ENCODE measurements around the gene IL7R.
A peak's percentile ranks its signal among the peaks of the same experiment; 100 is the strongest.

The IL7R gene

GRCh38 chr5:35857606-35858205, 1.0 kb downstream of the IL7R start:
- H3K9me3 ChIP-seq (ENCODE audit: control insufficient read depth in 1 of 2, low read length in 2 of 2), result no peaks in the 10 kb centered on the region
- no peaks in the 10 kb centered on the region for H3K36me3 ChIP-seq (ENCODE audit: control insufficient read depth in 1 of 2, insufficient read depth in 2 of 2, low read length in 2 of 2)
- no peaks in the 10 kb centered on the region for H3K4me1 ChIP-seq (ENCODE audit: control insufficient read depth in 1 of 2, insufficient read depth in 2 of 2, low read length in 2 of 2)
- no peak overlapping the region for H3K27ac ChIP-seq (ENCODE audit: low read length)
- no peak overlapping the region for H3K4me3 ChIP-seq (ENCODE audit: low read depth in 1 of 2, low read length in 2 of 2)
- H3K27me3 ChIP-seq (ENCODE audit: low read depth, low read length), result no peaks in the 10 kb centered on the region

- no peaks in the 10 kb centered on the region for H3K9me3 ChIP-seq (ENCODE audit: control insufficient read depth in 1 of 2, low read length in 2 of 2)
- no peaks in the 10 kb centered on the region for H3K36me3 ChIP-seq (ENCODE audit: control insufficient read depth in 1 of 2, insufficient read depth in 2 of 2, low read length in 2 of 2)
- H3K4me1 ChIP-seq (ENCODE audit: control insufficient read depth in 1 of 2, insufficient read depth in 2 of 2, low read length in 2 of 2), result no peaks in the 10 kb centered on the region
- H3K4me3 ChIP-seq (ENCODE audit: low read depth in 1 of 2, low read length in 2 of 2), result peak overlapping the region in 1 of 2 donors; percentile 11
- peak overlapping the region; percentile 36 for H3K27ac ChIP-seq (ENCODE audit: low read length)
- H3K27me3 ChIP-seq (ENCODE audit: low read depth, low read length), result no peaks in the 10 kb centered on the region
Observed at GRCh38 chr5:35859101-35859661, 2.5 kb downstream of the IL7R start.

- Histone ChIP-seq H3K27me3 (ENCODE audit: low read depth, low read length) (no peaks in the 10 kb centered on the region), H3K4me3 (ENCODE audit: low read depth in 1 of 2, low read length in 2 of 2) (no peak overlapping the region), H3K9me3 (ENCODE audit: control insufficient read depth in 1 of 2, low read length in 2 of 2) (no peaks in the 10 kb centered on the region), H3K36me3 (ENCODE audit: control insufficient read depth in 1 of 2, insufficient read depth in 2 of 2, low read length in 2 of 2) (no peaks in the 10 kb centered on the region), H3K4me1 (ENCODE audit: control insufficient read depth in 1 of 2, insufficient read depth in 2 of 2, low read length in 2 of 2) (no peaks in the 10 kb centered on the region), H3K27ac (ENCODE audit: low read length) (no peak overlapping the region)
Observed at GRCh38 chr5:35860686-35861085, 4.0 kb downstream of the IL7R start.

- H3K27ac ChIP-seq (ENCODE audit: low read length), result no peak overlapping the region
- H3K9me3 ChIP-seq (ENCODE audit: control insufficient read depth in 1 of 2, low read length in 2 of 2), result no peaks in the 10 kb centered on the region
- H3K27me3 ChIP-seq (ENCODE audit: low read depth, low read length), result no peaks in the 10 kb centered on the region
- H3K4me3 ChIP-seq (ENCODE audit: low read depth in 1 of 2, low read length in 2 of 2), result no peak overlapping the region
- H3K36me3 ChIP-seq (ENCODE audit: control insufficient read depth in 1 of 2, insufficient read depth in 2 of 2, low read length in 2 of 2), result no peaks in the 10 kb centered on the region
- H3K4me1 ChIP-seq (ENCODE audit: control insufficient read depth in 1 of 2, insufficient read depth in 2 of 2, low read length in 2 of 2), result no peaks in the 10 kb centered on the region
Observed at GRCh38 chr5:35861718-35862117, 5.0 kb downstream of the IL7R start.

GRCh38 chr5:35862126-35862525, 5.4 kb downstream of the IL7R start:
- H3K4me3 ChIP-seq (ENCODE audit: low read depth in 1 of 2, low read length in 2 of 2), result no peak overlapping the region
- H3K4me1 ChIP-seq (ENCODE audit: control insufficient read depth in 1 of 2, insufficient read depth in 2 of 2, low read length in 2 of 2), result no peaks in the 10 kb centered on the region
- no peaks in the 10 kb centered on the region for H3K36me3 ChIP-seq (ENCODE audit: control insufficient read depth in 1 of 2, insufficient read depth in 2 of 2, low read length in 2 of 2)
- H3K9me3 ChIP-seq (ENCODE audit: control insufficient read depth in 1 of 2, low read length in 2 of 2), result no peaks in the 10 kb centered on the region
- H3K27me3 ChIP-seq (ENCODE audit: low read depth, low read length), result no peaks in the 10 kb centered on the region
- H3K27ac ChIP-seq (ENCODE audit: low read length), result no peak overlapping the region

- Histone ChIP-seq H3K4me1 (ENCODE audit: control insufficient read depth in 1 of 2, insufficient read depth in 2 of 2, low read length in 2 of 2) (no peaks in the 10 kb centered on the region), H3K36me3 (ENCODE audit: control insufficient read depth in 1 of 2, insufficient read depth in 2 of 2, low read length in 2 of 2) (no peaks in the 10 kb centered on the region), H3K4me3 (ENCODE audit: low read depth in 1 of 2, low read length in 2 of 2) (no peak overlapping the region), H3K27me3 (ENCODE audit: low read depth, low read length) (no peaks in the 10 kb centered on the region), H3K27ac (ENCODE audit: low read length) (no peak overlapping the region), H3K9me3 (ENCODE audit: control insufficient read depth in 1 of 2, low read length in 2 of 2) (no peaks in the 10 kb centered on the region)
Observed at GRCh38 chr5:35863159-35863558, 6.5 kb downstream of the IL7R start.

GRCh38 chr5:35867998-35868397, 11.3 kb downstream of the IL7R start:
- no peak overlapping the region for H3K27ac ChIP-seq (ENCODE audit: low read length)
- no peak overlapping the region for H3K4me3 ChIP-seq (ENCODE audit: low read depth in 1 of 2, low read length in 2 of 2)
- no peaks in the 10 kb centered on the region for H3K36me3 ChIP-seq (ENCODE audit: control insufficient read depth in 1 of 2, insufficient read depth in 2 of 2, low read length in 2 of 2)
- no peaks in the 10 kb centered on the region for H3K4me1 ChIP-seq (ENCODE audit: control insufficient read depth in 1 of 2, insufficient read depth in 2 of 2, low read length in 2 of 2)
- H3K9me3 ChIP-seq (ENCODE audit: control insufficient read depth in 1 of 2, low read length in 2 of 2), result no peaks in the 10 kb centered on the region
- H3K27me3 ChIP-seq (ENCODE audit: low read depth, low read length), result no peaks in the 10 kb centered on the region

- H3K4me3 ChIP-seq (ENCODE audit: low read depth in 1 of 2, low read length in 2 of 2), result no peak overlapping the region
- H3K27me3 ChIP-seq (ENCODE audit: low read depth, low read length), result no peaks in the 10 kb centered on the region
- H3K27ac ChIP-seq (ENCODE audit: low read length), result no peak overlapping the region
- no peaks in the 10 kb centered on the region for H3K9me3 ChIP-seq (ENCODE audit: control insufficient read depth in 1 of 2, low read length in 2 of 2)
- H3K36me3 ChIP-seq (ENCODE audit: control insufficient read depth in 1 of 2, insufficient read depth in 2 of 2, low read length in 2 of 2), result no peaks in the 10 kb centered on the region
- no peaks in the 10 kb centered on the region for H3K4me1 ChIP-seq (ENCODE audit: control insufficient read depth in 1 of 2, insufficient read depth in 2 of 2, low read length in 2 of 2)
Observed at GRCh38 chr5:35869685-35870277, 13.1 kb downstream of the IL7R start.

- Histone ChIP-seq H3K27me3 (ENCODE audit: low read depth, low read length) (no peaks in the 10 kb centered on the region), H3K9me3 (ENCODE audit: control insufficient read depth in 1 of 2, low read length in 2 of 2) (no peaks in the 10 kb centered on the region), H3K27ac (ENCODE audit: low read length) (no peak overlapping the region), H3K4me3 (ENCODE audit: low read depth in 1 of 2, low read length in 2 of 2) (no peak overlapping the region), H3K4me1 (ENCODE audit: control insufficient read depth in 1 of 2, insufficient read depth in 2 of 2, low read length in 2 of 2) (no peaks in the 10 kb centered on the region), H3K36me3 (ENCODE audit: control insufficient read depth in 1 of 2, insufficient read depth in 2 of 2, low read length in 2 of 2) (no peaks in the 10 kb centered on the region)
Observed at GRCh38 chr5:35870605-35871004, 13.9 kb downstream of the IL7R start.

GRCh38 chr5:35876454-35876853, 19.8 kb downstream of the IL7R start:
- Histone ChIP-seq H3K4me3 (ENCODE audit: low read depth in 1 of 2, low read length in 2 of 2) (no peak overlapping the region), H3K4me1 (ENCODE audit: control insufficient read depth in 1 of 2, insufficient read depth in 2 of 2, low read length in 2 of 2) (no peaks in the 10 kb centered on the region), H3K27me3 (ENCODE audit: low read depth, low read length) (no peaks in the 10 kb centered on the region), H3K36me3 (ENCODE audit: control insufficient read depth in 1 of 2, insufficient read depth in 2 of 2, low read length in 2 of 2) (no peaks in the 10 kb centered on the region), H3K27ac (ENCODE audit: low read length) (no peak overlapping the region), H3K9me3 (ENCODE audit: control insufficient read depth in 1 of 2, low read length in 2 of 2) (no peaks in the 10 kb centered on the region)

- Histone ChIP-seq H3K4me3 (ENCODE audit: low read depth in 1 of 2, low read length in 2 of 2) (no peak overlapping the region), H3K36me3 (ENCODE audit: control insufficient read depth in 1 of 2, insufficient read depth in 2 of 2, low read length in 2 of 2) (no peaks in the 10 kb centered on the region), H3K27me3 (ENCODE audit: low read depth, low read length) (no peaks in the 10 kb centered on the region), H3K27ac (ENCODE audit: low read length) (no peak overlapping the region), H3K9me3 (ENCODE audit: control insufficient read depth in 1 of 2, low read length in 2 of 2) (no peaks in the 10 kb centered on the region), H3K4me1 (ENCODE audit: control insufficient read depth in 1 of 2, insufficient read depth in 2 of 2, low read length in 2 of 2) (no peaks in the 10 kb centered on the region)
Observed at GRCh38 chr5:35876922-35877321, 20.2 kb downstream of the IL7R start.

GRCh38 chr5:35877655-35878054, 21.0 kb downstream of the IL7R start:
- Histone ChIP-seq H3K4me3 (ENCODE audit: low read depth in 1 of 2, low read length in 2 of 2) (no peak overlapping the region), H3K27me3 (ENCODE audit: low read depth, low read length) (no peaks in the 10 kb centered on the region), H3K4me1 (ENCODE audit: control insufficient read depth in 1 of 2, insufficient read depth in 2 of 2, low read length in 2 of 2) (no peaks in the 10 kb centered on the region), H3K27ac (ENCODE audit: low read length) (no peak overlapping the region), H3K9me3 (ENCODE audit: control insufficient read depth in 1 of 2, low read length in 2 of 2) (no peaks in the 10 kb centered on the region), H3K36me3 (ENCODE audit: control insufficient read depth in 1 of 2, insufficient read depth in 2 of 2, low read length in 2 of 2) (no peaks in the 10 kb centered on the region)

Measured in muscle layer of duodenum (tissue), 2 donors.